Measurements from ENCODE around the gene PHF24. TPM values are rescaled to one million over a fixed set of nuclear protein-coding genes. Genes with fewer than 3 reads are reported as not detected.

PHF24 gene
- total RNA-seq, 1 experiment from 2014 or later: 0.47 TPM

- DNase-seq (ENCODE audit: low read depth, low spot score) (no peak), ATAC-seq (no peak)
- Histone ChIP-seq H3K79me2 (ENCODE audit: insufficient read depth, low read length) (no peaks in the 10 kb centered on the region), H3K9me3 (ENCODE audit: control insufficient read depth in 1 of 2, insufficient read depth in 1 of 2, low read depth in 1 of 2, low read length in 2 of 2) (no peaks in the 10 kb centered on the region), H3K9ac (ENCODE audit: low read length) (no peak overlapping the region), H3K4me3 (replicated peaks in 1 of 2; ENCODE audit: low read depth in 1 of 2, low read length in 2 of 2) (no peak overlapping the region), H3K27ac (ENCODE audit: low read depth, low read length) (no peak overlapping the region), H3K36me3 (ENCODE audit: control insufficient read depth in 1 of 2, insufficient read depth in 2 of 2, low read length in 2 of 2) (0 out of 4 replicates have a peak, but pooled peaks cover 0 to 2% of the 10 kb centered on the region in 2 experiments), H2AFZ (ENCODE audit: low read depth, low read length, poor library complexity, severe bottlenecking) (no peak overlapping the region), H3K4me1 (ENCODE audit: control insufficient read depth in 1 of 2, insufficient read depth in 2 of 2, low read length in 2 of 2) (peaks cover 0 to 20% of the 10 kb centered on the region in 2 experiments; a peak in 1 of 4 replicates), H3K27me3 (ENCODE audit: insufficient read depth, low read length) (no peaks in the 10 kb centered on the region), H4K20me1 (ENCODE audit: insufficient read depth) (no peaks in the 10 kb centered on the region), H3K9me2 (ENCODE audit: insufficient read depth) (no peaks in the 10 kb centered on the region), H3K4me2 (ENCODE audit: low read length) (no peak overlapping the region)
- POLR2A ChIA-PET: interaction anchor here (0.6 kb wide), 1 partner anchor 56 kb away, joined by 3 read pairs; no protein-coding TSS in a partner anchor
- CTCF ChIA-PET: no interaction called here
- intact Hi-C loops (cut with micrococcal nuclease): no loop called here
- BruUV-seq (replicated peaks): no TSS peak
- RAD21 ChIA-PET (ENCODE audit: low non-redundant PET in 1 of 2, low total read pairs in 2 of 2, uncharacterized antibody in 2 of 2, unreplicated experiment in 2 of 2): no interaction called here
- TF ChIP-seq CEBPB (IDR thresholded peaks at IDR 0.05; ENCODE audit: low read depth): no peak; the same call in 1 of the 2 replicates
- TF ChIP-seq EGR1 (IDR thresholded peaks at IDR 0.05; ENCODE audit: low read depth): no peak
- TF ChIP-seq ATF3 (IDR thresholded peaks at IDR 0.05): no peak
- TF ChIP-seq FOSL1 (IDR thresholded peaks at IDR 0.05; ENCODE audit: low read depth): no peak
- no peak for TF ChIP-seq MAX (IDR thresholded peaks at IDR 0.05)
- TF ChIP-seq CTCF (IDR thresholded peaks at IDR 0.05 in 2 of 3, conservative IDR thresholded peaks at IDR 0.05 in 1 of 3; ENCODE audit: borderline replicate concordance in 1 of 3, insufficient read depth in 1 of 3, low read depth in 2 of 3, low read length in 2 of 3): no peak
- no peak for TF ChIP-seq POLR2AphosphoS5 (IDR thresholded peaks at IDR 0.05; ENCODE audit: low read depth, low read length)
- no peak for TF ChIP-seq RAD21 (IDR thresholded peaks at IDR 0.05; ENCODE audit: low read depth)
- TF ChIP-seq SRF (IDR thresholded peaks at IDR 0.05; ENCODE audit: low read depth): no peak
- no peak for TF ChIP-seq TCF7L2 (IDR thresholded peaks at IDR 0.05; ENCODE audit: borderline replicate concordance, extremely low read depth, insufficient read depth, insufficient read length)
- TF ChIP-seq YY1 (IDR thresholded peaks at IDR 0.05; ENCODE audit: extremely low read depth, insufficient replicate concordance, low read depth, low read length): no peak
- TF ChIP-seq REST (IDR thresholded peaks at IDR 0.05; ENCODE audit: low read depth): no peak
- TF ChIP-seq SP1 (IDR thresholded peaks at IDR 0.05; ENCODE audit: low read depth): no peak
- no peak for TF ChIP-seq POLR2A (IDR thresholded peaks at IDR 0.05; ENCODE audit: borderline replicate concordance, extremely low read depth, insufficient read depth, insufficient read length)
- no peak for TF ChIP-seq EZH2phosphoT487 (IDR thresholded peaks at IDR 0.05; ENCODE audit: borderline replicate concordance)
- no peak for TF ChIP-seq ELF1 (IDR thresholded peaks at IDR 0.05; ENCODE audit: borderline replicate concordance, low read depth)
- no peak for TF ChIP-seq ZBTB33 (IDR thresholded peaks at IDR 0.05; ENCODE audit: extremely low read depth, insufficient replicate concordance, low read length)
- TF ChIP-seq ZNF274 (IDR thresholded peaks at IDR 0.05; ENCODE audit: low read depth, low read length): no peak
- no peak for TF ChIP-seq SIN3A (IDR thresholded peaks at IDR 0.05; ENCODE audit: low read depth)
Observed at GRCh38 chr9:35000535-35001284, 42.6 kb downstream of the PHF24 start.
